Lower leg skin (tissue), 4 donors: ENCODE measurements around the gene STUM. TPM values are rescaled to one million over a fixed set of nuclear protein-coding genes. Genes with fewer than 3 reads are reported as not detected.

ENCODE experiments used
- DNase-seq, 2 donors: peaks; one replicate each; pipeline ENCODE4 v3.0.0-alpha.2; 2019; ENCODE audit warnings: low spot score in 2 of 2
- H3K4me3 ChIP-seq: fragments of 200-600 bp; sonication (generic); 2 replicates; pipeline ENCODE4 v1.5.1; 2017; ENCODE audit warnings: mild to moderate bottlenecking, low read depth; ENCODE audit not compliant: poor library complexity, severe bottlenecking
- CTCF ChIP-seq, 3 donors: fragments of 450-650 bp; IDR thresholded peaks; one replicate each; pipeline ENCODE4 v1.5.1; 2016; ENCODE audit warnings: antibody characterized with exemption in 3 of 3, mild to moderate bottlenecking in 3 of 3, moderate library complexity in 2 of 3
- POLR2A ChIP-seq, 2 donors: fragments of 450-650 bp; IDR thresholded peaks; one replicate each; pipeline ENCODE4 v1.6.1; 2016 to 2017; ENCODE audit warnings: antibody characterized with exemption in 2 of 2, mild to moderate bottlenecking in 1 of 2, moderate library complexity in 1 of 2
- WGBS, 2 donors: methylation state at CpG; one replicate each; pipeline ENCODE4 v1.1.5; 2018; 5-methylcytosine and 5-hydroxymethylcytosine counted together
- intact Hi-C: fragments of 100-400 bp; cut with DNase I; formaldehyde crosslinking; loops from one replicate; pipeline ENCODE4 v1.15.0; 2023; ENCODE audit warnings: low total_unique reads
- total RNA-seq, 4 donors: library from RNA; depleted of rRNA; stranded (reverse); fragments of >200 nt; gene quantifications; one replicate each; pipeline ENCODE4 v1.1.0, GENCODE V29; 2016

Gene STUM
- total RNA-seq, 4 donors from 2014 or later, result 1.0 to 6.6 (median 3.4) TPM

GRCh38 chr1:226547754-226548191 lies 791 bp upstream of the STUM start:
- intact Hi-C loops, result no loop called here
- 3% methylated on average over 16 of the region's 16 CpGs for WGBS, 2 donors
- peak in 1 of 3 donors; percentile 66 for TF ChIP-seq CTCF (IDR thresholded peaks at IDR 0.05)
- TF ChIP-seq POLR2A (IDR thresholded peaks at IDR 0.05), result no peak
- H3K4me3 ChIP-seq, result no peak overlapping the region
- DNase-seq, result peak; percentile 85 to 95

- intact Hi-C loops, result no loop called here
Observed at GRCh38 chr1:226549094-226549936, 751 bp downstream of the STUM start.

GRCh38 chr1:226549937-226550671 lies 1.5 kb downstream of the STUM start:
- H3K4me3 ChIP-seq, result peak overlapping the region; percentile 2
- WGBS, 2 donors, result 4 to 7% methylated on average over 17 of the region's 21 CpGs
- TF ChIP-seq CTCF (IDR thresholded peaks at IDR 0.05) (no peak), POLR2A (IDR thresholded peaks at IDR 0.05) (no peak)
- DNase-seq, result peak in 1 of 2 donors; percentile 90
- intact Hi-C loops, result no loop called here

More at GRCh38 chr1:226549094-226549936, 751 bp downstream of the STUM start:
- DNase-seq, result no peak
- TF ChIP-seq CTCF (IDR thresholded peaks at IDR 0.05) (no peak), POLR2A (IDR thresholded peaks at IDR 0.05) (no peak)
- WGBS, 2 donors, result 0 to 1% methylated on average over 35 to 53 of the region's 73 CpGs
- H3K4me3 ChIP-seq, result peak overlapping the region; percentile 36

- DNase-seq, result no peak
- TF ChIP-seq POLR2A (IDR thresholded peaks at IDR 0.05) (no peak), CTCF (IDR thresholded peaks at IDR 0.05) (no peak)
- intact Hi-C loops, result no loop called here
- no peak overlapping the region for H3K4me3 ChIP-seq
- WGBS, 2 donors, result 48 to 54% methylated on average over 5 of the region's 5 CpGs
Observed at GRCh38 chr1:226550672-226551041, 2.1 kb downstream of the STUM start.

- TF ChIP-seq POLR2A (IDR thresholded peaks at IDR 0.05) (no peak), CTCF (IDR thresholded peaks at IDR 0.05) (no peak)
- WGBS, 2 donors, result 39 to 55% methylated on average over 1 to 2 of the region's 2 CpGs
- no peak for DNase-seq
- no peak overlapping the region for H3K4me3 ChIP-seq
- intact Hi-C loops, result no loop called here
Observed at GRCh38 chr1:226551299-226551698, 2.7 kb downstream of the STUM start.
